Transverse colon (tissue), 4 donors: ENCODE results near the gene GLIPR1L1. TPM values are rescaled to one million over a fixed set of nuclear protein-coding genes. Genes with fewer than 3 reads are reported as not detected.

Experiments
- DNase-seq: peaks from one replicate; pipeline ENCODE4 v3.0.0-alpha.2; 2019
- H3K27ac ChIP-seq, 4 donors: fragments of 200-600 bp; sonication (generic); 2 replicates each; pipeline ENCODE4 v1.5.1; 2016 to 2018; ENCODE audit warnings: inconsistent platforms in 4 of 4
- H3K27me3 ChIP-seq: fragments of 200-600 bp; sonication (generic); 2 replicates; pipeline ENCODE4 v1.5.1; 2017; ENCODE audit warnings: inconsistent platforms
- H3K36me3 ChIP-seq, 4 donors: fragments of 200-600 bp; sonication (generic); 2 replicates each; pipeline ENCODE4 v1.5.1; 2017 to 2019; ENCODE audit warnings: inconsistent platforms in 4 of 4
- H3K4me1 ChIP-seq, 4 donors: fragments of 200-600 bp; sonication (generic); 2 replicates each; pipeline ENCODE4 v1.5.1; 2017 to 2020; ENCODE audit warnings: inconsistent platforms in 4 of 4
- H3K4me3 ChIP-seq, 4 donors: fragments of 200-600 bp; sonication (generic); 1 replicate in 1 of 4; 2 replicates in 3 of 4; pipeline versions ENCODE4 v1.5.1 to v1.6.1; 2017 to 2019; ENCODE audit warnings: inconsistent platforms in 4 of 4
- H3K9me3 ChIP-seq, 2 donors: fragments of 200-600 bp; sonication (generic); 2 replicates each; pipeline ENCODE4 v1.5.1; 2017 to 2019; ENCODE audit warnings: inconsistent platforms in 2 of 2
- CTCF ChIP-seq, 5 experiments: fragments of 200-600 bp in 3 of 5; fragments of 450-650 bp in 2 of 5; sonication (generic) in 3 of 5; IDR thresholded peaks; 1 replicate in 2 of 5; 2 replicates in 3 of 5; pipeline ENCODE4 v1.5.1; 2016 to 2017; ENCODE audit warnings: antibody characterized with exemption in 5 of 5, inconsistent platforms in 3 of 5, mild to moderate bottlenecking in 2 of 5, moderate library complexity in 1 of 5
- EP300 ChIP-seq: sonication (generic); formaldehyde crosslinking; IDR thresholded peaks from one replicate; pipeline ENCODE4 v1.6.1; 2017; ENCODE audit warnings: antibody characterized with exemption, low read depth
- POLR2A ChIP-seq: fragments of 450-650 bp; IDR thresholded peaks from one replicate; pipeline ENCODE4 v1.6.1; 2016; ENCODE audit warnings: antibody characterized with exemption, mild to moderate bottlenecking, moderate library complexity
- POLR2AphosphoS5 ChIP-seq, 3 donors: sonication (generic); formaldehyde crosslinking; IDR thresholded peaks; one replicate each; pipeline ENCODE4 v1.6.1; 2016; ENCODE audit warnings: antibody characterized with exemption in 3 of 3
- WGBS, 2 donors: methylation state at CpG; one replicate each; pipeline ENCODE4 v1.1.5; 2018; ENCODE audit warnings: low coverage in 1 of 2; 5-methylcytosine and 5-hydroxymethylcytosine counted together
- in situ Hi-C, 4 donors: fragments of 200-750 bp; cut with MboI; loops; one replicate each; pipeline versions ENCODE4 v1.15.0 to v1.15.1; 2017; ENCODE audit warnings: low sequenced_read_pairs in 3 of 4, low pct_ligation_motif_present in 1 of 4, low pct_unique_long_range_greater_than_20kb in 1 of 4
- intact Hi-C: fragments of 100-400 bp; cut with DNase I; formaldehyde crosslinking; loops from one replicate; pipeline ENCODE4 v1.15.1; 2023; ENCODE audit warnings: low total_unique reads
- total RNA-seq, 4 donors: library from RNA; depleted of rRNA; stranded (reverse); fragments of >200 nt; gene quantifications; one replicate each; pipeline ENCODE4 v1.1.0, GENCODE V29; 2016

GLIPR1L1 gene
- total RNA-seq, 4 donors from 2014 or later = not detected

DNA sequence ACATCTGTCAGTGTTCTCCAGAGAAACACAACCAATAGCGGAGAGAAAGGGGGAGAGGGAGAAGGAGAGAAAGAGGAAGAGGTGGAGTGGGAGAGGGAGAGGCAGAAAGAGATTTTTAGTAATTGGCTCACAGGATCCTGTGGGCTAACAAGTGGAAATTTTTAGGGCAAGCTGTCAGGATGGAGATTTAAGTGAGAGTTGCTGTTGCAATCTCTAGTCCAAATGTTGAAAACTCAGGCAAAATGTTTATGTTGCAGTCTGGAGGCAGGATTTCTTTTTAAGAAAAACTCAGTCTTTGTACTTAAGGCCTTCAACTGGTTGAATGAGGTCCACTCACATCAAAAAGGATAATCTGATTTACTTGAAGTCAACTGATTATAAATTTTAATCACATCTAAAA lies 43.9 kb downstream of the GLIPR1L1 start:
- WGBS, 2 donors = 57 to 76% methylated on average over 1 of the region's 1 CpG
- intact Hi-C loops (no loop called here), in situ Hi-C loops (no loop called here)
- Histone ChIP-seq H3K9me3 (no peaks in the 10 kb centered on the region), H3K27ac (no peak overlapping the region), H3K4me1 (no peaks in the 10 kb centered on the region), H3K36me3 (no peaks in the 10 kb centered on the region), H3K27me3 (no peaks in the 10 kb centered on the region), H3K4me3 (no peak overlapping the region)
- TF ChIP-seq POLR2A (no peak), EP300 (no peak), POLR2AphosphoS5 (IDR thresholded peaks at IDR 0.05) (no peak), CTCF (IDR thresholded peaks at IDR 0.05) (no peak)
- DNase-seq = no peak

DNA sequence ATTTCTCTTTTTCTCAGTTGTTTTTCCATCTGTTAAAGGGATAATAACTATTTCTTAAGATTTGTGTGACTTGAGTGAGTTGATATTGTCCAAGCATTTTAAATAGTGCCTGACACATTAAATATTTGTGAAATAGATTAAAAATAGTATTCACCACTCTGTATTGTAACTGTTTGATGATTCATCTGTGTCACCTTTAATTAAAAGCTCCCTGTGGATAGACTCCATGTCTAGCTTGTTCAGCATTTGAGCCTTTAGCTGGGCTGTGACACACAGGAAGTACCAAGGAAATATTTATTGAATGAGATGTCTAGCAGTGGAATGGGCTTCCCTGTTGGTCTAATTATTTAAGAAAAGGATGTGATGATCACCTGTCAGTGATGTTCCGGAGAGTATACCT lies 54.6 kb downstream of the GLIPR1L1 start:
- H3K4me3 ChIP-seq = no peak overlapping the region
- intact Hi-C loops = loop anchor here (10.0 kb wide), 1 partner anchor 966 kb away; no protein-coding TSS in a partner anchor
- peak overlapping the region in 3 of 4 donors; percentile 40 to 86 (median 84) for H3K27ac ChIP-seq
- H3K9me3 ChIP-seq = no peaks in the 10 kb centered on the region
- no peak for DNase-seq
- in situ Hi-C loops = no loop called here
- WGBS, 2 donors = 78 to 100% methylated on average over 1 of the region's 1 CpG
- no peaks in the 10 kb centered on the region for H3K27me3 ChIP-seq
- no peak for TF ChIP-seq POLR2A
- TF ChIP-seq EP300 = no peak
- no peak for TF ChIP-seq POLR2AphosphoS5 (IDR thresholded peaks at IDR 0.05)
- no peak for TF ChIP-seq CTCF (IDR thresholded peaks at IDR 0.05)
- H3K36me3 ChIP-seq = no peaks in the 10 kb centered on the region
- peaks cover 0 to 22% (median 0%) of the 10 kb centered on the region in 4 donors for H3K4me1 ChIP-seq

DNA sequence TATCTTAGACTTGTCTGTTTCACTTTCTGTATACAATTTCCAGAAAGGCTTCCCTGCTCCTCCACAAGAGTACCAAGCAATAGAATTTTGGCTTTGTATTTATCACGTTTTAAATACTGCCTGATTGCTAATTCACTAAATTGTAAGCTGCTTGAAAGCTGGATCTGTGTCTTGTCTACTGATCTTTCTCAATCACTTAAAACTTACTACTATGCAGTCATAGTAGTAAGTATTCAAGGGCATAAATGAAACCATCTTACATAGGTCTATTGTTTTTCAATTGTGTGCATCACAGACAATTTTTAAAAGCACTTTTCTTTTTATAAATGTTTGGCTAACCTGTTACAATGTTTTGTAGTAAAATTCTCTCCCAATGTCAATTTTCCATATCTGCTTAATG lies 55.2 kb downstream of the GLIPR1L1 start:
- peak overlapping the region; percentile 84 to 91 (median 86) for H3K27ac ChIP-seq
- peaks cover 0 to 22% (median 0%) of the 10 kb centered on the region in 4 donors for H3K4me1 ChIP-seq
- 0 to 44% methylated on average over 1 of the region's 1 CpG for WGBS, 2 donors
- H3K4me3 ChIP-seq = peak overlapping the region in 1 of 4 donors; percentile 62
- in situ Hi-C loops (no loop called here), intact Hi-C loops (loop anchor here (2.0 to 10.0 kb wide), 2 partner anchors 61 to 965 kb away; no protein-coding TSS in a partner anchor)
- no peaks in the 10 kb centered on the region for H3K36me3 ChIP-seq
- H3K9me3 ChIP-seq = no peaks in the 10 kb centered on the region
- TF ChIP-seq POLR2AphosphoS5 (IDR thresholded peaks at IDR 0.05) (no peak), POLR2A (no peak)
- H3K27me3 ChIP-seq = no peaks in the 10 kb centered on the region
- DNase-seq = no peak

DNA sequence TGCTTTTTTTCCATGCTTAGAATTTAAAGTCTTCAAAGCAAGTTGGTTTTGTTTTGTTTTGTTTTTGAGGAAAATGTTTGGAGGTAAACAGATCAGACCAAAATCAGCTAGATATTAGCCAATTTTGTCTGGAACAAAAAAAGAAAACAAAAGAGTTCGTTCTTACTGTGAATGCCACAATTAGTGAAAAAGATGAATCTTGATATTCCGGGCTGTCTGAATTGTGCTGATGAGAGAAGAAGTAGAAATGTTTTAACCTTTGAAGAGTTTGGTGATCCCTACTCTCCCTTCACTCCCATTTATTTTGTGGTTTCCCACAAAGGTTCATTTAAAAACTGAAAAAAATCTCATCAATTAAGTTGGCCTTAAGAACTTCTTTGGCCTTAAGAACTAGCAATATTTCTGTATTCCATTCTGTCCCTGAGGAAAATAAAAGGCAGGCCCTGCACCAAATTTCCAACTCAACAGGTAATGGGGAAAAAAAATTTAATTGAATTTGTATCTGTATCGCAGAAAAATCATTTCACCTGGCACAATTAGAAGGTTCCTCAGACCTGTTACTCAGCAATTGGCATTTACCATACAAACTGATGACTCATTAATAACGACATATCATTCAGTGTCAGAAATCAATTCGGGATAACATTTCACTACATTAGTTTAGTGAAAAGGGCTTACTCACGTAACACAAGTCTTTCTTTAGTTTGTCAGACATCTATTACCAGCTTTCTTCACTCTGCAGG lies 55.9 kb downstream of the GLIPR1L1 start:
- peaks cover 0 to 22% (median 0%) of the 10 kb centered on the region in 4 donors for H3K4me1 ChIP-seq
- H3K9me3 ChIP-seq = no peaks in the 10 kb centered on the region
- no peak for TF ChIP-seq POLR2A
- in situ Hi-C loops = no loop called here
- 46 to 53% methylated on average over 4 to 6 of the region's 6 CpGs for WGBS, 2 donors
- H3K27ac ChIP-seq = peak overlapping the region; percentile 84 to 91 (median 86)
- no peaks in the 10 kb centered on the region for H3K36me3 ChIP-seq
- peak overlapping the region; percentile 3 to 62 (median 50) for H3K4me3 ChIP-seq
- intact Hi-C loops = loop anchor here (2.0 kb wide), 1 partner anchor 62 kb away; no protein-coding TSS in a partner anchor
- no peaks in the 10 kb centered on the region for H3K27me3 ChIP-seq
- no peak for DNase-seq

DNA sequence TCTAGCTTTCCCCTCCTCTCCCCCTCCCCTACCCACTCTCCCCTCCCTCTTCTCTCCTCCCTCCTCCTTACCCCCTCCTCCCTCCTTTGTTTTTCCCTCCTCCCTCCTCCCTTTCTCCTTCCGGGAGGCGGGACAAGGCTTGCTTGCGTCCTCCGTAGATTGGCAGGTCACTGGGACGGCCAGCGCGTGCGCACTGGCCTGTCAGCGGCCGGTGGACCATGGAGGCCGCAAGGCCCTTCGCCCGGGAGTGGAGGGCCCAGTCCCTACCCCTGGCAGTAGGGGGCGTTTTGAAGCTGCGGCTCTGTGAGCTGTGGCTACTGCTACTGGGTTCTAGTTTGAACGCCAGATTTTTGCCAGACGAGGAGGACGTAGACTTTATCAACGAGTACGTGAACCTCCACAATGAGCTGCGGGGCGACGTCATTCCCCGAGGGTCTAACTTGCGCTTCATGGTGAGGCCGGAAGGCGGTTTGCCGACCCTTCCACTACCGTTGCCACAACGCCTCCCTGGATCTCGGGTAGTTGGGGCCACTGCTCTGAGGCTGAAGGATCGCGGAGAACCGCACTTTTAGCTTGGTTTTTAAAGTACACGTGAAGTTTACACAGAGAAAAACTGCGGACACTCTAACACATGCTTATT lies 56.5 kb downstream of the GLIPR1L1 start, which contains the start of gene GLIPR1L2:
Gene GLIPR1L2 (plus strand): TSS at position 191 of the 640 bp plus-strand sequence. CDS start 28 bp downstream, at position 219.
- WGBS, 2 donors = 0 to 5% methylated on average over 2 to 36 of the region's 36 CpGs
- Histone ChIP-seq H3K27ac (peak within 1 kb of the TSS; percentile 84 to 91 (median 86)), H3K9me3 (no peaks in the 10 kb centered on the region), H3K36me3 (no peaks in the 10 kb centered on the region), H3K27me3 (no peaks in the 10 kb centered on the region), H3K4me1 (peaks cover 0 to 22% (median 0%) of the 10 kb centered on the region in 4 donors), H3K4me3 (peak within 1 kb of the TSS; percentile 47 to 62 (median 51))
- TF ChIP-seq CTCF (IDR thresholded peaks at IDR 0.05) = peak; percentile 67 to 82 (median 76)
- TF ChIP-seq POLR2A = peak; percentile 52
- TF ChIP-seq EP300 = no peak
- peak; percentile 50 to 84 (median 50) for TF ChIP-seq POLR2AphosphoS5 (IDR thresholded peaks at IDR 0.05)
- in situ Hi-C loops = no loop called here
- peak; percentile 95 for DNase-seq
- intact Hi-C loops = loop anchor here (2.0 kb wide), 1 partner anchor 62 kb away; no protein-coding TSS in a partner anchor
